WTC11 (cell line): ENCODE results near the gene CMTM7. TPM values are rescaled to one million over a fixed set of nuclear protein-coding genes. Genes with fewer than 3 reads are reported as not detected.

Experiments
- ATAC-seq: fragments of 200-7000 bp; cut with Tn5 transposase; 2 replicates; pipeline ENCODE4 v1.10.0; 2021; ENCODE audit warnings: mild to moderate bottlenecking, moderate library complexity
- CTCF ChIA-PET: fragments of 300-600 bp; sonication (Branson Sonifier 250); formaldehyde crosslinking; loops from one replicate; lab custom pipeline; 2021; ENCODE audit warnings: antibody characterized with exemption; lab: Charles Lee
- POLR2A ChIA-PET: fragments of 350-600 bp; sonication (Branson Sonifier 250); formaldehyde crosslinking; loops from one replicate; lab custom pipeline; 2021; ENCODE audit warnings: antibody characterized with exemption; lab: Charles Lee
- DNase-seq: peaks from one replicate; pipeline ENCODE4 v3.0.0; 2021; ENCODE audit warnings: low spot score
- H3K27ac Mint-ChIP-seq: 2 replicates; pipeline ENCODE4 v1.8.0; 2021; ENCODE audit warnings: mixed read lengths
- H3K27me3 Mint-ChIP-seq: 2 replicates; pipeline ENCODE4 v1.8.0; 2021; ENCODE audit warnings: low read depth, mild to moderate bottlenecking, moderate library complexity, mixed read lengths
- H3K36me3 Mint-ChIP-seq: 2 replicates; pipeline ENCODE4 v1.8.0; 2021; ENCODE audit warnings: mixed read lengths
- H3K4me1 Mint-ChIP-seq: 2 replicates; pipeline ENCODE4 v1.8.0; 2022; ENCODE audit warnings: mixed read lengths
- H3K4me3 Mint-ChIP-seq: 2 replicates; pipeline ENCODE4 v1.8.0; 2021; ENCODE audit warnings: mild to moderate bottlenecking, moderate library complexity, mixed read lengths
- H3K9me3 Mint-ChIP-seq: 2 replicates; pipeline ENCODE4 v1.8.0; 2021; ENCODE audit warnings: mixed read lengths
- ATF6 ChIP-seq: sonication (generic); formaldehyde crosslinking; IDR thresholded peaks from 2 replicates; pipeline ENCODE4 v1.8.1; 2023; ENCODE audit warnings: mild to moderate bottlenecking, missing genetic modification reagents
- CTCF ChIP-seq: fragments of 200-600 bp; IDR thresholded peaks from 2 replicates; pipeline ENCODE4 v1.8.0; 2022; ENCODE audit warnings: antibody characterized with exemption
- E2F5 ChIP-seq: sonication (generic); formaldehyde crosslinking; IDR thresholded peaks from 2 replicates; pipeline ENCODE4 v1.8.1; 2022; ENCODE audit warnings: mild to moderate bottlenecking, moderate library complexity, missing genetic modification reagents
- ETV6 ChIP-seq: sonication (generic); formaldehyde crosslinking; IDR thresholded peaks from 2 replicates; pipeline ENCODE4 v1.8.1; 2022; ENCODE audit warnings: mild to moderate bottlenecking, missing genetic modification reagents
- JUN ChIP-seq: sonication (generic); formaldehyde crosslinking; IDR thresholded peaks from 2 replicates; pipeline ENCODE4 v1.8.0; 2023; ENCODE audit warnings: mild to moderate bottlenecking, missing genetic modification reagents
- MLX ChIP-seq: sonication (generic); formaldehyde crosslinking; IDR thresholded peaks from 2 replicates; pipeline ENCODE4 v1.8.1; 2023; ENCODE audit warnings: mild to moderate bottlenecking, missing genetic modification reagents, moderate library complexity
- NR1H2 ChIP-seq: sonication (generic); formaldehyde crosslinking; IDR thresholded peaks from 2 replicates; pipeline ENCODE4 v1.9.0; 2021; ENCODE audit warnings: mild to moderate bottlenecking, moderate library complexity, missing genetic modification reagents
- NR3C1 ChIP-seq: sonication (generic); formaldehyde crosslinking; conservative IDR thresholded peaks from 2 replicates; pipeline ENCODE4 v1.8.1; 2023; ENCODE audit warnings: low read depth, mild to moderate bottlenecking, missing genetic modification reagents
- PRDM15 ChIP-seq: sonication (generic); formaldehyde crosslinking; IDR thresholded peaks from 2 replicates; pipeline ENCODE4 v1.8.0; 2022; ENCODE audit warnings: missing genetic modification reagents
- PREB ChIP-seq: sonication (generic); formaldehyde crosslinking; IDR thresholded peaks from 2 replicates; pipeline ENCODE4 v1.8.1; 2022; ENCODE audit warnings: mild to moderate bottlenecking, missing genetic modification reagents, moderate library complexity, borderline replicate concordance
- RELA ChIP-seq: sonication (generic); formaldehyde crosslinking; IDR thresholded peaks from 2 replicates; pipeline ENCODE4 v1.8.1; 2022; ENCODE audit warnings: missing genetic modification reagents, mild to moderate bottlenecking, borderline replicate concordance
- SP1 ChIP-seq: sonication (generic); formaldehyde crosslinking; conservative IDR thresholded peaks from 2 replicates; pipeline ENCODE4 v1.8.1; 2022; ENCODE audit warnings: missing genetic modification reagents
- ZNF263 ChIP-seq: sonication (generic); formaldehyde crosslinking; IDR thresholded peaks from 2 replicates; pipeline ENCODE4 v1.8.1; 2022; ENCODE audit warnings: low read depth, mild to moderate bottlenecking, moderate library complexity, missing genetic modification reagents
- ZNF281 ChIP-seq: sonication (generic); formaldehyde crosslinking; IDR thresholded peaks from 2 replicates; pipeline ENCODE4 v1.8.0; 2023; ENCODE audit warnings: mild to moderate bottlenecking, missing genetic modification reagents
- ZNF423 ChIP-seq: fragments of 250-450 bp; sonication (Bioruptor Pico); IDR thresholded peaks from 2 replicates; pipeline ENCODE4 v2.1.2; 2022; ENCODE audit warnings: mild to moderate bottlenecking, moderate library complexity
- total RNA-seq: library from RNA; stranded (reverse); gene quantifications from 3 replicates; pipeline ENCODE4 v1.2.3, GENCODE V29; 2021

Gene CMTM7
- total RNA-seq, 1 experiment from 2014 or later = 23.4 TPM

- Mint-ChIP-seq H3K4me1 (peaks cover 26% of the 10 kb centered on the region), H3K27ac (peak overlapping the region; percentile 55), H3K27me3 (no peaks in the 10 kb centered on the region), H3K9me3 (no peaks in the 10 kb centered on the region), H3K36me3 (no peaks in the 10 kb centered on the region; the same call in 1 of the 2 replicates), H3K4me3 (no peak overlapping the region)
- ChIA-PET CTCF (interaction anchor here (1.0 to 4.8 kb wide), 2 partner anchors 10 to 12 kb away, joined by 3 to 33 read pairs; no protein-coding TSS in a partner anchor), POLR2A (interaction anchor here (0.6 kb wide), 1 partner anchor 1689 kb away, joined by 3 read pairs; no protein-coding TSS in a partner anchor)
- DNase-seq (no peak), ATAC-seq (no peak)
- TF ChIP-seq MLX (CRISPR knock-in tag) (no peak), PRDM15 (no peak), ZNF281 (no peak), CTCF (no peak), ZNF263 (CRISPR knock-in tag) (no peak), SP1 (CRISPR knock-in tag) (no peak), JUN (no peak), NR3C1 (CRISPR knock-in tag) (no peak), ATF6 (CRISPR knock-in tag) (no peak), RELA (CRISPR knock-in tag) (no peak), ETV6 (no peak), PREB (CRISPR knock-in tag) (no peak), E2F5 (no peak), NR1H2 (CRISPR knock-in tag) (no peak), ZNF423 (CRISPR knock-in tag) (no peak)
Observed at GRCh38 chr3:32457971-32458471, 66.4 kb downstream of the CMTM7 start.
